HCT116 (cell line): ENCODE data around the gene UQCC2.

Experiments
- CEBPB ChIP-seq: IDR thresholded peaks from 2 replicates; pipeline ENCODE4 v1.6.1; 2012; ENCODE audit warnings: low read depth
- SRF ChIP-seq: IDR thresholded peaks from 2 replicates; pipeline ENCODE4 v1.6.1; 2012; ENCODE audit warnings: low read depth
- ZNF274 ChIP-seq: fragments of 200-500 bp; sonication (Bioruptor generic); IDR thresholded peaks from 2 replicates; pipeline ENCODE4 v1.6.1; 2014; ENCODE audit warnings: mild to moderate bottlenecking, low read depth, low read length, inconsistent platforms

DNA sequence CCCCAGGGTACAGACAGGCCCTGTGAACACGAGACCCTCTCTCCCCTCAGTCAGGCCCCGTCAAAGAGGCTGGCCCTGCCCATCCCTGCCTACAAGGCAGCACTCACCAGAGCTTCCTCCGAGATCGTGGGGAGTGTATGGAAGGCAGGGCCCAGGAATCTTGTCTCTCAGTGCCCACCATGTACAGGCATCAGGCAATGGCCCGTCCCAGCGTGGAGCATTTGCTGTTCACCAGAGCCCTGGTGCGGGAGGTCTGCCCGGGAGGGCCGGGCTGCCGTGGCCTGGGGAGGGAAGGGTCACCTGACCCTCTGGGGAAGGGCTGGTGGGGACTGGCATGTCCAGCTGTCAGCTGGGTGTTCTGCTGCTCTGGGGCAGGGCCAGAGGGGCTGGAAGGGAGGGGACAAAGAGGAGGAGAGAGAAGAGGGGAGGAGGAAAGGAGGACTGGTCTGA, 35.2 kb upstream of the UQCC2 start, which contains the start of gene IP6K3:
- TF ChIP-seq ZNF274, result no peak
- TF ChIP-seq CEBPB, result no peak
- no peak for TF ChIP-seq SRF
